SJSA1 (cell line): Measurements from ENCODE around the gene CEP83. TPM values are rescaled to one million over a fixed set of nuclear protein-coding genes. Genes with fewer than 3 reads are reported as not detected.

Experiments
- DNase-seq, 2 experiments: peaks; one replicate each; pipeline ENCODE4 v3.0.0-alpha.2; 2015 to 2020; ENCODE audit warnings: low spot score in 2 of 2, low read depth in 1 of 2
- H3K27ac ChIP-seq: fragments of 250-450 bp; sonication (Bioruptor Pico); 2 replicates; pipeline ENCODE4 v1.5.1; 2020; ENCODE audit warnings: mild to moderate bottlenecking, moderate library complexity
- H3K27me3 ChIP-seq: fragments of 250-450 bp; sonication (Bioruptor Pico); replicated peaks from 2 replicates; pipeline ENCODE4 v1.5.1; 2020; ENCODE audit warnings: mild to moderate bottlenecking, moderate library complexity
- H3K36me3 ChIP-seq: fragments of 250-450 bp; sonication (Bioruptor Pico); 2 replicates; pipeline ENCODE4 v1.5.1; 2020; ENCODE audit warnings: mild to moderate bottlenecking
- H3K4me1 ChIP-seq: fragments of 250-450 bp; sonication (Bioruptor Pico); replicated peaks from 2 replicates; pipeline ENCODE4 v1.6.1; 2021; ENCODE audit warnings: mild to moderate bottlenecking
- H3K4me3 ChIP-seq: fragments of 250-450 bp; sonication (Bioruptor Pico); 2 replicates; pipeline ENCODE4 v1.5.1; 2020; ENCODE audit warnings: mild to moderate bottlenecking
- H3K9me3 ChIP-seq: fragments of 250-450 bp; sonication (Bioruptor Pico); replicated peaks from 2 replicates; pipeline ENCODE4 v1.5.1; 2020; ENCODE audit warnings: mild to moderate bottlenecking
- total RNA-seq: library from RNA; depleted of rRNA; stranded (reverse); fragments of >200 nt; shearing (Covaris generic); gene quantifications from 2 replicates; pipeline ENCODE4 v1.2.3, GENCODE V29; 2014

Gene CEP83
- total RNA-seq, 1 experiment from 2014 or later: 15.7 TPM

GRCh38 chr12:94273272-94273671 lies 186.4 kb downstream of the CEP83 start:
- H3K4me1 ChIP-seq: no peaks in the 10 kb centered on the region
- no peak overlapping the region for H3K4me3 ChIP-seq
- no peak for DNase-seq
- no peaks in the 10 kb centered on the region for H3K27me3 ChIP-seq
- H3K9me3 ChIP-seq: no peaks in the 10 kb centered on the region
- H3K27ac ChIP-seq: no peak overlapping the region
- no peaks in the 10 kb centered on the region for H3K36me3 ChIP-seq

- Histone ChIP-seq H3K27ac (no peak overlapping the region), H3K9me3 (no peaks in the 10 kb centered on the region), H3K4me1 (no peaks in the 10 kb centered on the region), H3K27me3 (no peaks in the 10 kb centered on the region), H3K36me3 (no peaks in the 10 kb centered on the region), H3K4me3 (no peak overlapping the region)
- no peak for DNase-seq
Observed at GRCh38 chr12:94272280-94272679, 187.4 kb downstream of the CEP83 start.

DNA sequence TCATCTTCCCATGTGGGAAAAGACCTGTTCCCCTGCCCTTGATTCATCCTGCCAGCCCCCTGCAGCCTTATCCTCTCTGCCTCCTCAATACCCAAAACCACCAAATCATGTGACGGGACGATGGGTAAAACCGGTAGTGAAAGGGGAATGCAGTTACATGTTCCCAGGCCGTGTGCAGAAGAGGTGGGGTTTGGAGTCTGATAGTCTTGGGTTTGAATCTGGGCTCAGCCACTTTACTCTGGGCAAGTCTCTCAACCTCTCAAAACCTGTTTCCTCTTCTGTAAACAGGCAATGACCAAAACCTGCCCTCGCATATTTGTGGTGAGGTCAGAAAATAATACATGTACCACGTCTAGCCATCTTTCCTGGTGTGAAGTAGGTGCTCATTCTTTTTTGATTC lies 188.3 kb downstream of the CEP83 start:
- no peaks in the 10 kb centered on the region for H3K36me3 ChIP-seq

DNA sequence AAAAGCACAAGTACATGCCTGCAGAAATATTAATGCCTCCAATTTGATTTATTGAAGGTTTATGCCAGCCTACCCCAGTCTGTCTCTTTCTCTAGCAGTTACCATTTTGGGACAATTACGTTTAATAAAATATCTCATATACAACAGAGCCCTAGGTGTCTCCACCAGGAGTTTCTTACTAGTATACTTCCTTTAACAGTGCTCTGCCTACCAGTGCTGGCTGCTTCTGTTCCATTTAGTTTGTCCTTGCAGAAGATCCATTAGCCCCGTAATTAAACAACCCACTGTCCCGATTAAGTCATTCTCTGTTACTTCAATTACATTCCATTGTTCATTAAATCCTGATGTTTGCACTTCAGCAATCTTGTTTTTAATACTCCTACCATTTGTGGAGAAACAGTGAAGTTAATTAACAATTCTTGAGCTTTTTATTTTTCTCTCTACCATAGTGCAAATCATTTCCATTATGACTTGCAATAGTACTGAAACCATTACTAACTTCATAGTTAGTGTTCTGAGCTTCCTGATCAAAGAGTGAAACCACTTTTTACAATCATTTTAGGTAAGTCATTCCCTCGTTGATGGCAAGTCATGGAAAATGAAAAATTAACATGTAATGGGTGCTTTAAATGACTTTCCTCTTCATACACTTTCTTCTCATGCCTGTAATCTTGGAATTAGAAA lies 190.2 kb downstream of the CEP83 start:
- Histone ChIP-seq H3K4me1 (no peaks in the 10 kb centered on the region), H3K4me3 (no peak overlapping the region), H3K36me3 (no peaks in the 10 kb centered on the region), H3K27ac (no peak overlapping the region), H3K27me3 (no peaks in the 10 kb centered on the region), H3K9me3 (no peaks in the 10 kb centered on the region)
- no peak for DNase-seq

More for the DNA sequence above, 188.3 kb downstream of the CEP83 start:
- H3K27me3 ChIP-seq: no peaks in the 10 kb centered on the region
- no peaks in the 10 kb centered on the region for H3K9me3 ChIP-seq
- H3K4me3 ChIP-seq: no peak overlapping the region
- no peak for DNase-seq
- H3K4me1 ChIP-seq: no peaks in the 10 kb centered on the region
- H3K27ac ChIP-seq: no peak overlapping the region

- Histone ChIP-seq H3K36me3 (no peaks in the 10 kb centered on the region), H3K4me1 (no peaks in the 10 kb centered on the region), H3K4me3 (no peak overlapping the region), H3K27me3 (no peaks in the 10 kb centered on the region), H3K9me3 (no peaks in the 10 kb centered on the region), H3K27ac (no peak overlapping the region)
- DNase-seq: no peak
Observed at GRCh38 chr12:94267921-94268471, 191.7 kb downstream of the CEP83 start.

DNA sequence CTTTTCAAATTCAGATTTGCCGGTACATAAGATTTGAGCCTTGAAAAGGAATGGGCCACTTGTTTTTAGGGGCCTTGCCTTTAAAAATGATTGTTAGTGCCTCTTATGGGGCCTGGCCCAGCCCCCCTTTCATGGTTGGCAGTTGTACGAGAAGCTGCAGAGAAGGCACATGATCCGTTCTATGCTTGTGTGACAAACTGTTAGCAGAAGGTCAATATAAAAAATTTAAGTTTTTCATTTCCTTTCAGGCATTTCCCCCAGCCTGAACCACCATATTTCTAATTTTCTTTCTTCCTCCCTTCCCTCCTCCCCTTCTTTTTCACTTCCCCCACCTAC lies 192.2 kb downstream of the CEP83 start:
- DNase-seq: no peak
- H3K27me3 ChIP-seq: no peaks in the 10 kb centered on the region
- no peaks in the 10 kb centered on the region for H3K36me3 ChIP-seq
- no peaks in the 10 kb centered on the region for H3K9me3 ChIP-seq
- 0 out of 2 replicates have a peak, but pooled peaks cover 3% of the 10 kb centered on the region for H3K4me1 ChIP-seq
- no peak overlapping the region for H3K4me3 ChIP-seq
- no peak overlapping the region for H3K27ac ChIP-seq

DNA sequence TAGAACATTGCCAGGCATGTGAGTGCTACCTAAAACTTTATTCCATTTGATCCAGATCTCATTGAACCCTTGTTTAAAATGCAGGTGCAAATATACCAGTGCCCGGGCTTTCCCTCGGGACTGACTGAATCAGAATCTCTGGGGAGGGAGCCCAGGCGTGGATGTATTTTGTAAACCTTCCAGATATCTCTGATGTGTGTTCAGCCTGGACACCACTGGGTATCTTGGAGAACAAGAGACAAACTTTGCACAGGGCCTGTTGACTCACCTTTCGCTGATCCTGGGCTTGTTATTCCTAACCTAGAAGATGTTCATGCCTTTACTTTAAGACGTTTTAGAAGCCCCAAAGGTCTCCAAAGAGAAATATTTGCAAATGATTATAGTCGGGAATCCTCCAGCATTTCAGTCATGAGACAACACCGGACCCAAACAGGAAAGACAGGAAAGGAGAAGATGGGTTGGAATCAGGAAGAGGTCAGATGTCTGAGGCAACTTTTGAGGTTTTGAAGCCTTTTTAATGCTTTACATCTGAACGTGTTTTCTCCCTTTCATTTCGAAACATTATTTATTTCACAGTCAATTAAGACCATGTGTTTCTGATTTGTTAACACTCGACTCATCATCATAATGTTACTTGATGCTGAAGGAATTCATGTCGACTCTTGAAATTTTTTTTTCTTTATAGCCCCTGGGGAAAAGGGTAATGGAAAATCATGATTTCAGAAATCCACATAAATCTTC lies 192.7 kb downstream of the CEP83 start:
- H3K4me3 ChIP-seq: no peak overlapping the region
- no peak overlapping the region for H3K27ac ChIP-seq
- peak in 1 of 2 experiments; percentile 7 for DNase-seq
- H3K36me3 ChIP-seq: no peaks in the 10 kb centered on the region
- H3K9me3 ChIP-seq: no peaks in the 10 kb centered on the region
- H3K27me3 ChIP-seq: no peaks in the 10 kb centered on the region
- H3K4me1 ChIP-seq: peaks cover 4% of the 10 kb centered on the region

- Histone ChIP-seq H3K36me3 (no peaks in the 10 kb centered on the region), H3K4me1 (peaks cover 9% of the 10 kb centered on the region), H3K27ac (no peak overlapping the region), H3K9me3 (no peaks in the 10 kb centered on the region), H3K4me3 (no peak overlapping the region), H3K27me3 (no peaks in the 10 kb centered on the region)
- DNase-seq: no peak
Observed at GRCh38 chr12:94265966-94266745, 193.5 kb downstream of the CEP83 start.

DNA sequence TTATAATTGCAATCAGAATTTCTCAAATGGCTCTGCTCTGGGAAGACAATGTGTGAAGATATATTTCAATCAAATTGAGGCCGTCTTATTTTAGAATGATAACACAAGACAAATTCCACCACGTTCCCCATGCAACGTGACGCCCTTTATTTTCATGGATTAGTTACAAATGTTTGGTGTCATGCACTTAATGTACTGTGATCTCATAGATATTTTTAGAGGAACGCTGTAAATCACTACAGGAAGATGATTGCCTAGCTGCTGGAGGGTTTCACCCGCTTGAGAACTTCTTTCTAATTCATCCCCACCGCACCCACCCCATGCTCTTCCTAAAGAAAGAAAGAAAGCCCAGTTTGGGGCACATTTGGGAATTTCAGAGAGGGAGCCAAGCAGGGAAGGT lies 194.1 kb downstream of the CEP83 start:
- Histone ChIP-seq H3K9me3 (no peaks in the 10 kb centered on the region), H3K4me1 (peaks cover 9% of the 10 kb centered on the region), H3K27ac (no peak overlapping the region), H3K4me3 (no peak overlapping the region), H3K27me3 (no peaks in the 10 kb centered on the region), H3K36me3 (no peaks in the 10 kb centered on the region)
- no peak for DNase-seq

DNA sequence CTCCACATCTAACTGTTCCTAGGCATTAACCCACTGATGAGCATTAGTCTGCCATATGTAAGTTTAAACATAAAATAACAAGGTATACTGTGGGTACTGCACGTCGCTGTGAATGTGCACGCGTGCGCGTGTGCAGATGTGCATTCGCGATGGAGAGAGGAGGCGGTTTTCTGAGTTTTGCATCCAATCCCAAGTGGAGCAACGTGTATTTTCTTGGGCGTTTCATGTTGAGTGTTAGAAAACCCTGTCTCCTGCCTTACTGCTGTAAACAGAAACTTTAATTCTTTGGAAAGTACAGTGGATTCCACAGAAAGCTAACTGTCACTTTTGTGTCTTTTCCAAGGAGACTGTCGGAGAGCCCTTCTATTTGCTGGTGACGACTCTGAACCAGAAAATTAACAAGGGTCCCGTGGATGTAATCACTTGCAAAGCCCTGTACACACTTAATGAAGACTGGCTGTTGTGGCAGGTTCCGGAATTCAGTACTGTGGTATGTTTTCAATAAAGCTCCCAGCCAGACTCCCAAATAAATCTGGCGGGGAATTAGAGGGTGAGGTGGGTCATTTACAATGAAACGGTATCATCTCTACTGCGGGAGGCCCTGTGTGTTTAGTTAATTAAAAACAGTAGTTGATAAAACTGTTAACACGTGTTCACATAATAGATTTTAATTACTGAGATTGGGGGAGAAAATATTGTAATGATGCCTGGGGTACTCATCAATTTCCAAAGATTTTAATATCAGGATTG lies 194.8 kb downstream of the CEP83 start:
- no peaks in the 10 kb centered on the region for H3K36me3 ChIP-seq
- H3K4me1 ChIP-seq: peaks cover 9% of the 10 kb centered on the region
- H3K4me3 ChIP-seq: no peak overlapping the region
- H3K9me3 ChIP-seq: no peaks in the 10 kb centered on the region
- no peaks in the 10 kb centered on the region for H3K27me3 ChIP-seq
- no peak for DNase-seq
- H3K27ac ChIP-seq: no peak overlapping the region

DNA sequence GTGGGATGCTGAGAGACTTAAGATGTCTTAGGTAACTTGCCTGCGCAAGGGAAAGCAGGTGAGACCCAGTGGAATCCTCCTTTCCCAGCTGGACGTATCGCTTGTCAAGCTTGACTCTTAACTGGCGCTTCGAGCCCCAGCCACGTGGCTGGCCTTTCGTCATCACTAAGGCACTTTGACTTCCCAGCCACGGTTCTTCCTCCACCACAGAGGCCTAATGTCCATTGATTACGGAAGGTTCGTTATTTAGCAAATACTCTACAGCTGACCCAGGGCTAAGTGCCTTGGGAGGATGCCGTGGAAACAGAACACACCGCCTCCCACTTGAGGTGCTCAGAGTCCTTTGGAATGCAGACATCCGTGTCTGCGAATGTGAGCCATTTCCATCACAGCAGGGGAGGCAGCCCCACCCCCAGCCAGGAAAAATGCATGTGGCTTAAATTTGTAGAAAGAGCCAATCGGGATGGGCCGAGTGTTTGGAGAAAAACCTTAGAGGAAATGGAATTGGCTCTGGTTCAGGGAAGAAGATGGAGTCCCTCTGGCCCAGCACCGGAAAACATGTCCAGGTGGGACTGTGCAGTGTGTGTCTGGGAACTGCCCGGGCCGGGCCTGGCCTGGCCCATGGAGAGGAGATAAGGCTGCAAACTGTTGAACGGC lies 195.6 kb downstream of the CEP83 start:
- Histone ChIP-seq H3K27ac (no peak overlapping the region), H3K36me3 (no peaks in the 10 kb centered on the region), H3K27me3 (no peaks in the 10 kb centered on the region), H3K9me3 (no peaks in the 10 kb centered on the region), H3K4me3 (no peak overlapping the region), H3K4me1 (peaks cover 9% of the 10 kb centered on the region)
- no peak for DNase-seq

DNA sequence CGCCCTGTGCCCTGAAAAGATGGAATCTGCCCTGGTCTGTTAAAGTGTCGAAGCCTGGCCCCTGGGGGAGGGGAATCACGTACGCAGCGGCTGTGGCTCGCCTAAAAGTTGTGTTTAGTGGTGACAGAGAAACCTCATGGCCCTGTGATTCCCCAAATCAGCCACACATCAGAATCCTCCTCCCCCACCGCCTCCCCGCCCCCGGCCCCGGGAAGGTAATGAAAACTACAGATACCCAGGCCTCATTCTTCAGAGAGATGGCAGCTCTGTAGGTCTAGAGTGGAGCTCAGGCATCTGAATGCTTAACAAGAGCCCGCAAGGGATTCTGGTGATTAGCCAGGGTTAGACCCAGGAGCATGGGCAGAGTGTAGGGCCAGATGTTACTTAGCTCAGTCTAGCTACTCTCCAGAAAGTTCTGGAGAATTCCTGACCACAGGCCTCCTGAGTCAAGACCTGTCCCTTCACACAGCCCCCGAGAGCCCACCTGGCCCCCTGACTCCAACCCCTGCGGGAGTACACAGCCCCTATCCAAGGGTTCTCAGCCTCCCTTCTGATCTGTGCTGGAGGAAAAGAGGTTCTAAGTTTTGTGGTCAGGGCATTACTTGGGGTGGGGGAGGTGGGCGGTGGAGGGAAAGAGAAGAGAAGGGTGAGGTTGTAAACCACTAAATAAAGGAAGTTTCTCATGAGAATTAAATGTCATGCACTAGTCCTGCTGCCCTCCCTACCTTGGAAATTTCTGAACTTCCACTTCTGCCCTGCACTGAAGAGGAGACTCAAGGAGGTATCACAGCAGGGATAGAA lies 196.5 kb downstream of the CEP83 start:
- DNase-seq: no peak
- no peaks in the 10 kb centered on the region for H3K36me3 ChIP-seq
- H3K4me3 ChIP-seq: peak overlapping the region; percentile 46
- H3K4me1 ChIP-seq: peaks cover 9% of the 10 kb centered on the region
- no peaks in the 10 kb centered on the region for H3K9me3 ChIP-seq
- no peaks in the 10 kb centered on the region for H3K27me3 ChIP-seq
- H3K27ac ChIP-seq: no peak overlapping the region
